GM19468 (cell line): ENCODE data around the gene RASGRF1.
"Not testable (repeated sequence)": the region's sequence is repeated elsewhere in the genome, so short reads cannot be mapped to it uniquely, and the experiment has no call there.

Experiments used
- ATAC-seq: cut with Tn5 transposase; IDR thresholded peaks from one replicate; pipeline ENCODE4 v1.9.1; 2021; ENCODE audit warnings: mild to moderate bottlenecking, moderate library complexity, moderate number of reproducible peaks; ENCODE audit not compliant: unreplicated experiment; ENCODE audit errors: extremely low read depth

The RASGRF1 gene

GRCh38 chr15:79018960-79019359 is 71.6 kb downstream of the RASGRF1 start:
- ATAC-seq: no peak

GRCh38 chr15:79017953-79018352 is 72.6 kb downstream of the RASGRF1 start:
- ATAC-seq: no peak

GRCh38 chr15:79016527-79017170 is 73.9 kb downstream of the RASGRF1 start:
- no peak for ATAC-seq

GRCh38 chr15:79015416-79015815 is 75.2 kb downstream of the RASGRF1 start:
- no peak for ATAC-seq

GRCh38 chr15:79010278-79010677 is 80.3 kb downstream of the RASGRF1 start:
- no peak for ATAC-seq

GRCh38 chr15:79009379-79009778 is 81.2 kb downstream of the RASGRF1 start:
- ATAC-seq: no peak

- ATAC-seq: no peak
These were observed 81.9 kb downstream of the RASGRF1 start for GRCh38 chr15:79008659-79009058.

GRCh38 chr15:79007066-79007465 is 83.5 kb downstream of the RASGRF1 start:
- no peak for ATAC-seq

- no peak for ATAC-seq
These were observed 84.5 kb downstream of the RASGRF1 start for GRCh38 chr15:79006071-79006470.

- peak; percentile 52 for ATAC-seq
These were observed 86.2 kb downstream of the RASGRF1 start for GRCh38 chr15:79004336-79004735.

- ATAC-seq: no peak
These were observed 86.7 kb downstream of the RASGRF1 start for GRCh38 chr15:79003896-79004295.

GRCh38 chr15:79003301-79003700 is 87.3 kb downstream of the RASGRF1 start:
- ATAC-seq: no peak

GRCh38 chr15:79002581-79002980 is 88.0 kb downstream of the RASGRF1 start:
- no peak for ATAC-seq

GRCh38 chr15:78999636-79000035 is 90.9 kb downstream of the RASGRF1 start:
- ATAC-seq: no peak

GRCh38 chr15:78998526-78998925 is 92.1 kb downstream of the RASGRF1 start:
- no peak for ATAC-seq

- ATAC-seq: no peak
These were observed 92.5 kb downstream of the RASGRF1 start for GRCh38 chr15:78997981-78998499.

GRCh38 chr15:78996894-78997275 is 93.7 kb downstream of the RASGRF1 start:
- no peak for ATAC-seq

GRCh38 chr15:78995921-78996893 is 94.4 kb downstream of the RASGRF1 start:
- ATAC-seq: no peak

GRCh38 chr15:78995161-78995560 is 95.4 kb downstream of the RASGRF1 start:
- ATAC-seq: not testable (repeated sequence)

- ATAC-seq: no peak
These were observed 96.5 kb downstream of the RASGRF1 start for GRCh38 chr15:78993931-78994530.
